ENCODE results near the gene CPNE4. TPM values are rescaled to one million over a fixed set of nuclear protein-coding genes. Genes with fewer than 3 reads are reported as not detected.

The CPNE4 gene
- total and polyA plus RNA-seq, 8 donors: 0.15 to 8.9 (median 1.7) TPM

DNA sequence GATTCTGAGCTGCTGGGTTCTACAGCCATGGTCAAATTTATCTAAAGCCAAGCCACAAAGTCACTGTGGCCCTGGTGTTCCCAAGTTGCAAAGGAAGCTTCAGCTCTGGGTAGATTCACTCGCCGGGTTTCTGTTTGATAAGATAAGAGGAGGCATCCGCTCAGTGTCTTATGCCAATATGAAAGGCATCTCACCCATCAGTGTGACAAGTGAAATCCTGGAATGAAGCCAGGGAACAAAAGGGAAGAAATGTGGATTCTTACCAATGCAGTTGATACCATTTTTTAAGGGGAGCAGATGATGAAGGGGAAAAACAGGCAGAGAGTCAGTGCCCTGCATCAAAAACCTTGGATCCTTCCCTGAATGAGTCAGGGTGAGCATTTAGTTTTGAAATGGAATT lies 2.8 kb upstream of the CPNE4 start:
- WGBS, 5 donors: 59 to 80% (median 69%) methylated on average over 3 of the region's 3 CpGs
- no peak overlapping the region for H3K4me3 ChIP-seq
- no peaks in the 10 kb centered on the region for H3K9me3 ChIP-seq
- peaks cover 0 to 13% (median 8%) of the 10 kb centered on the region in 4 donors for H3K4me1 ChIP-seq
- no peak overlapping the region for H3K27ac ChIP-seq
- TF ChIP-seq POLR2AphosphoS5 (IDR thresholded peaks at IDR 0.05) (no peak), EP300 (IDR thresholded peaks at IDR 0.05) (no peak), POLR2A (IDR thresholded peaks at IDR 0.05) (no peak)
- TF ChIP-seq, protein P1, sequence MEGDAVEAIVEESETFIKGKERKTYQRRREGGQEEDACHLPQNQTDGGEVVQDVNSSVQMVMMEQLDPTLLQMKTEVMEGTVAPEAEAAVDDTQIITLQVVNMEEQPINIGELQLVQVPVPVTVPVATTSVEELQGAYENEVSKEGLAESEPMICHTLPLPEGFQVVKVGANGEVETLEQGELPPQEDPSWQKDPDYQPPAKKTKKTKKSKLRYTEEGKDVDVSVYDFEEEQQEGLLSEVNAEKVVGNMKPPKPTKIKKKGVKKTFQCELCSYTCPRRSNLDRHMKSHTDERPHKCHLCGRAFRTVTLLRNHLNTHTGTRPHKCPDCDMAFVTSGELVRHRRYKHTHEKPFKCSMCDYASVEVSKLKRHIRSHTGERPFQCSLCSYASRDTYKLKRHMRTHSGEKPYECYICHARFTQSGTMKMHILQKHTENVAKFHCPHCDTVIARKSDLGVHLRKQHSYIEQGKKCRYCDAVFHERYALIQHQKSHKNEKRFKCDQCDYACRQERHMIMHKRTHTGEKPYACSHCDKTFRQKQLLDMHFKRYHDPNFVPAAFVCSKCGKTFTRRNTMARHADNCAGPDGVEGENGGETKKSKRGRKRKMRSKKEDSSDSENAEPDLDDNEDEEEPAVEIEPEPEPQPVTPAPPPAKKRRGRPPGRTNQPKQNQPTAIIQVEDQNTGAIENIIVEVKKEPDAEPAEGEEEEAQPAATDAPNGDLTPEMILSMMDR (IDR thresholded peaks at IDR 0.05): no peak
- peaks cover 7 to 55% (median 18%) of the 10 kb centered on the region in 3 donors for H3K27me3 ChIP-seq
- no peak for DNase-seq
- intact Hi-C loops (cut with DNase I; ENCODE audit: low total_unique reads): loop anchor here (10.0 kb wide), 1 partner anchor 243 kb away; no protein-coding TSS in a partner anchor
- no peaks in the 10 kb centered on the region for H3K36me3 ChIP-seq

DNA sequence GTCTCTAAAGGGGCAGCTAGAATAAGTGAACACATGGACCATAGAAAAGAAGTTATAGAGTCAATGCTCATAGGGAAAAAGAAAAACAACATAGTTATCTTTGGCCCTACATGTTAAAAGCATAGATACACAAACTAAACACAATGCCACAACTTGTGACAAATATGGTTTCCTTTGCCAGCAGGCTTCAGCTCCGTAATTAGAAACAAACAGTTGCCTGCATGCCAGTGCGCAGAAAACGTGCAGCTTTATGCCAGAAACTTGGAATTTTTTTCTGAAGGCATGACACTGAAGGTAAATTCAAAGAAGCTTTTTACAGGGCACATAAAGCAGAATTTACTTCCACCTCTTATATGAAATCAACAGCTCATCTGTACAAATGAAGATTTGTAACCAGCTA lies 2.2 kb upstream of the CPNE4 start:
- no peaks in the 10 kb centered on the region for H3K9me3 ChIP-seq
- H3K36me3 ChIP-seq: no peaks in the 10 kb centered on the region
- 55 to 61% (median 55%) methylated on average over 3 of the region's 3 CpGs for WGBS, 5 donors
- H3K4me3 ChIP-seq: no peak overlapping the region
- intact Hi-C loops (cut with DNase I; ENCODE audit: low total_unique reads): loop anchor here (10.0 kb wide), 1 partner anchor 242 kb away; no protein-coding TSS in a partner anchor
- no peak overlapping the region for H3K27ac ChIP-seq
- DNase-seq: no peak
- H3K4me1 ChIP-seq: peaks cover 0 to 13% (median 8%) of the 10 kb centered on the region in 4 donors
- H3K27me3 ChIP-seq: peaks cover 7 to 60% (median 18%) of the 10 kb centered on the region in 3 donors
- TF ChIP-seq, protein P1 (IDR thresholded peaks at IDR 0.05): no peak
- TF ChIP-seq POLR2AphosphoS5 (IDR thresholded peaks at IDR 0.05): no peak
- TF ChIP-seq POLR2A (IDR thresholded peaks at IDR 0.05): no peak
- TF ChIP-seq EP300 (IDR thresholded peaks at IDR 0.05): no peak

DNA sequence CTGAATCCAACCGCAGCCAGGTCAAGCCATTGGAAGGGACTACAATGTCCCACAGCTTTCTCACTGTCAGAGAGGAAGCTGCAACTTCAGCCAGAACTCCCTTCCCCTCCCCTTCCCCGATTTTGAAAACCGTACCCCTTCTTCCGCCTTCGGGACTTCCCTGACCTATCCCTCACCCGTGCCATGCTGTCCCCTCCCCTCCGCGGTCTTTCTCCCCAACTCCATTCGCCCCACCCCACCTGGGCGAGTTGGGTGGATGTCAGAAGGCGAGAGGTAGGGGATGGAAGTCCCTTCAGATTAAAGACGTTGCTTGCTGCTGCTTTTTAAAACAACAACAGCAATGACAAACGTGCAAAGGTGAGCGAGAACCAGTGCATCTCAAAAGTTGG lies 723 bp downstream of the CPNE4 start:
- no peak overlapping the region for H3K27ac ChIP-seq
- 9 to 37% (median 15%) methylated on average over 14 of the region's 14 CpGs for WGBS, 5 donors
- no peak for TF ChIP-seq POLR2A (IDR thresholded peaks at IDR 0.05)
- peak in 1 of 2 donors; percentile 2 for DNase-seq
- H3K4me3 ChIP-seq: peak overlapping the region in 1 of 4 donors; percentile 20
- peaks cover 0 to 19% (median 15%) of the 10 kb centered on the region in 4 donors for H3K4me1 ChIP-seq
- intact Hi-C loops (cut with DNase I; ENCODE audit: low total_unique reads): loop anchor here (10.0 kb wide), 1 partner anchor 239 kb away; no protein-coding TSS in a partner anchor
- no peaks in the 10 kb centered on the region for H3K36me3 ChIP-seq
- no peaks in the 10 kb centered on the region for H3K9me3 ChIP-seq
- H3K27me3 ChIP-seq: peaks cover 7 to 74% (median 18%) of the 10 kb centered on the region in 3 donors

DNA sequence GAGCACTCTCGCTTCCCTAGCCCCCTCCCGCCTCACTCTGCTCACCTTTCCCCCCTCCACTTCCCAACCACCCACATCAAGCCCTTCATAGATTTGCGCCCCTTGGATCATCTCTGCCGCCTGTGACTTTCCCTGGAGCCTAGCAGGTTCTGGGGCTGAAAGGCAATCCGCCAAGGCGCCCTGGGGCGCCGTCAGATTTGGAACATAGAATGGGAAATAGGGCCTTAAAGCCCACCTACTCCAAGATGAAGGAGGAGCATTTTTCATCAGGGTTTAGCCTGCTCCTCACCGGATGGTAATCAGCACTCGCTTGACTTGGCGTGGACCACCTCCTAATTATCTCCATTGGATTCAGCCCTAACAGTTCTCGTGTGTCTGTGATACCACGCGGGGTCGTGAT lies 1.3 kb downstream of the CPNE4 start:
- no peak for TF ChIP-seq POLR2AphosphoS5 (IDR thresholded peaks at IDR 0.05)
- no peak for TF ChIP-seq POLR2A (IDR thresholded peaks at IDR 0.05)
- no peak for TF ChIP-seq EP300 (IDR thresholded peaks at IDR 0.05)
- TF ChIP-seq, protein P1 (IDR thresholded peaks at IDR 0.05): no peak
- no peaks in the 10 kb centered on the region for H3K36me3 ChIP-seq
- intact Hi-C loops (cut with DNase I; ENCODE audit: low total_unique reads): loop anchor here (10.0 kb wide), 1 partner anchor 239 kb away; no protein-coding TSS in a partner anchor
- DNase-seq: no peak
- peaks cover 7 to 75% (median 18%) of the 10 kb centered on the region in 3 donors for H3K27me3 ChIP-seq
- H3K9me3 ChIP-seq: no peaks in the 10 kb centered on the region
- WGBS, 5 donors: 32 to 57% (median 41%) methylated on average over 14 to 15 of the region's 15 CpGs
- peaks cover 0 to 21% (median 16%) of the 10 kb centered on the region in 4 donors for H3K4me1 ChIP-seq
- H3K4me3 ChIP-seq: no peak overlapping the region
- H3K27ac ChIP-seq: no peak overlapping the region

DNA sequence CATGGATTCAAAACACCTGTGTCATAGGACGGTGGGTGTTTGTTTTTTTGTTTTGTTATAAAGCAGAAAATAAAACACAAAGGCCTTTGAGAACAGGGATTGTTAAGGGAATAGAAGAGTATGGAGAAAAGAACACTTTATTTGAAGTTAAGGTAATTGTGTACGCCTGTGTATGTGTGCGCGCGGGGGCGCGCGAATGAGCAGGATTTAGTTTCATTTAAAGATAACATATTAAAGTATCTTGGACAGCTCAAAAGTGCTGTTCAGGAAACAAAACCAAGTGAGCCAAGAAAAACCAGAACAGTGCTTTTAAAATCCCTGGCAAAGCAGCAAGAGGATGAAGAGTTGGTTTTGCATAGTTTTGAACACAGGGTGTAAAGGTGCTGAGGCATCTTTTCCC lies 1.9 kb downstream of the CPNE4 start:
- intact Hi-C loops (cut with DNase I; ENCODE audit: low total_unique reads): loop anchor here (10.0 kb wide), 1 partner anchor 238 kb away; no protein-coding TSS in a partner anchor
- no peak for TF ChIP-seq EP300 (IDR thresholded peaks at IDR 0.05)
- TF ChIP-seq, protein P1 (IDR thresholded peaks at IDR 0.05): no peak
- no peak for TF ChIP-seq POLR2A (IDR thresholded peaks at IDR 0.05)
- no peaks in the 10 kb centered on the region for H3K36me3 ChIP-seq
- DNase-seq: no peak
- 77 to 87% (median 85%) methylated on average over 8 of the region's 8 CpGs for WGBS, 5 donors
- peaks cover 7 to 72% (median 18%) of the 10 kb centered on the region in 3 donors for H3K27me3 ChIP-seq
- H3K4me1 ChIP-seq: peaks cover 0 to 21% (median 16%) of the 10 kb centered on the region in 4 donors
- H3K4me3 ChIP-seq: no peak overlapping the region
- no peak overlapping the region for H3K27ac ChIP-seq
- no peaks in the 10 kb centered on the region for H3K9me3 ChIP-seq

All from stomach (tissue), 9 donors.